T-helper 9 cell (primary cell): ENCODE results near the gene ZNF292.
"Not testable (repeated sequence)": the region's sequence is repeated elsewhere in the genome, so short reads cannot be mapped to it uniquely, and the experiment has no call there.

Experiments
- DNase-seq: peaks from one replicate; pipeline ENCODE4 v3.0.0-alpha.2; 2020
- total RNA-seq, 2 donors: gene quantifications; one replicate each; lab custom pipeline; 2026; lab: John Stamatoyannopoulos, UW

The ZNF292 gene
- total RNA-seq, result 211 to 227 reads per million in 2 donors

- DNase-seq, result peak; percentile 87
Measured at GRCh38 chr6:87154993-87155841, at the start of gene ZNF292. Gene ZNF292, plus strand, starts transcription at chr6:87155565. Its CDS starts 27 bp downstream, at chr6:87155592.

GRCh38 chr6:87105823-87106222 is 49.5 kb upstream of the ZNF292 start:
- DNase-seq, result no peak

- DNase-seq, result no peak
Measured at GRCh38 chr6:87110636-87111035, 44.7 kb upstream of the ZNF292 start.

GRCh38 chr6:87115402-87116135 is 39.8 kb upstream of the ZNF292 start:
- DNase-seq, result no peak

- DNase-seq, result no peak
Measured at GRCh38 chr6:87116922-87117321, 38.4 kb upstream of the ZNF292 start.

- DNase-seq, result no peak
Measured at GRCh38 chr6:87118054-87118453, 37.3 kb upstream of the ZNF292 start.

GRCh38 chr6:87122477-87122876 is 32.9 kb upstream of the ZNF292 start:
- no peak for DNase-seq

GRCh38 chr6:87124074-87124473 is 31.3 kb upstream of the ZNF292 start:
- DNase-seq, result no peak

- no peak for DNase-seq
Measured at GRCh38 chr6:87126501-87126900, 28.9 kb upstream of the ZNF292 start.

GRCh38 chr6:87127737-87128136 is 27.6 kb upstream of the ZNF292 start:
- no peak for DNase-seq

- no peak for DNase-seq
Measured at GRCh38 chr6:87136963-87137362, 18.4 kb upstream of the ZNF292 start.

GRCh38 chr6:87139236-87139635 is 16.1 kb upstream of the ZNF292 start:
- peak; percentile 23 for DNase-seq

GRCh38 chr6:87139927-87140326 is 15.4 kb upstream of the ZNF292 start:
- DNase-seq, result not testable (repeated sequence)

- DNase-seq, result no peak
Measured at GRCh38 chr6:87146363-87146762, 9.0 kb upstream of the ZNF292 start.

GRCh38 chr6:87150406-87150805 is 5.0 kb upstream of the ZNF292 start:
- no peak for DNase-seq

- no peak for DNase-seq
Measured at GRCh38 chr6:87151471-87151780, 3.9 kb upstream of the ZNF292 start.

GRCh38 chr6:87151781-87152525 is 3.4 kb upstream of the ZNF292 start:
- peak; percentile 53 for DNase-seq

GRCh38 chr6:87152526-87152955 is 2.8 kb upstream of the ZNF292 start:
- no peak for DNase-seq

- DNase-seq, result no peak
Measured at GRCh38 chr6:87154641-87154992, 748 bp upstream of the ZNF292 start.

- peak; percentile 56 for DNase-seq
Measured at GRCh38 chr6:87155842-87156815, 764 bp downstream of the ZNF292 start.

GRCh38 chr6:87157596-87157995 is 2.2 kb downstream of the ZNF292 start:
- DNase-seq, result not testable (repeated sequence)

- no peak for DNase-seq
Measured at GRCh38 chr6:87161299-87161698, 5.9 kb downstream of the ZNF292 start.
